Right lobe of liver (tissue), 4 donors: Measurements from ENCODE around the gene PELI1.

Source experiments
- CTCF ChIP-seq, 4 donors: fragments of 200-600 bp in 3 of 4; fragments of 450-650 bp in 1 of 4; IDR thresholded peaks; one replicate each; pipeline versions ENCODE4 v1.5.1 to v1.8.0; 2016 to 2022; ENCODE audit warnings: antibody characterized with exemption in 4 of 4, mild to moderate bottlenecking in 2 of 4
- POLR2A ChIP-seq: fragments of 450-650 bp; IDR thresholded peaks from one replicate; pipeline ENCODE4 v1.6.1; 2017; ENCODE audit warnings: antibody characterized with exemption, mild to moderate bottlenecking
- donor health status: DM: no; HTN: no; CAD: no.
- donor health status: DM: no; HTN: no; CAD: no.
- donor health status: DM: no; HTN: yes; CAD: no.

DNA sequence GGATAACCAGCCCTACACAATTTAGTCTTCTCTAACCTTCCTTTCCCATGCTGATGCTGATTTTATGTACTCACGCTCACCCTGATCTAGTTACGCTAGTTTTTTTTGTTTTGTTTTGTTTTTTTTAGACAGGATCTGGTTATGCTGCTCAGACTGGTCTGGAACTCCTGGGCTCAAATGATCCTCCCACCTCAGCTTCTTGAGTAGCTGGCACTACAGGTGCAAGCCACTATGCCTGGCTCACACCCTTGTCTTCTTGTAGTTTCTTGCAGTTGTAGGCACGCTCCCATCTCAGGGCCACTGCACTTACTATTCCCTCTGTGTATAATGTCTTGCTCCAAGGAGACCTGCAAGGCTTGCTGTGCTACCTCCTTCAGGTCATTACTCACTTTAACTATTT is 6.2 kb downstream of the PELI1 start:
- TF ChIP-seq CTCF (IDR thresholded peaks at IDR 0.05) (no peak), POLR2A (no peak)
